HEK293T (cell line): Measurements from ENCODE around the gene PATL2.
"Not testable (repeated sequence)": the region's sequence is repeated elsewhere in the genome, so short reads cannot be mapped to it uniquely, and the experiment has no call there.

Experiments used
- FOXK2 ChIP-seq: fragments of 450-650 bp; IDR thresholded peaks from 2 replicates; pipeline ENCODE4 v1.6.1; 2016; ENCODE audit warnings: mild to moderate bottlenecking
- PKNOX1 ChIP-seq: fragments of 450-650 bp; IDR thresholded peaks from 2 replicates; pipeline ENCODE4 v1.6.1; 2016
- SP1 ChIP-seq: fragments of 450-650 bp; IDR thresholded peaks from 2 replicates; pipeline ENCODE4 v1.6.1; 2017
- SUZ12 ChIP-seq: fragments of 450-650 bp; IDR thresholded peaks from 2 replicates; pipeline ENCODE4 v1.6.1; 2016; ENCODE audit warnings: mild to moderate bottlenecking
- TARDBP ChIP-seq: fragments of 450-650 bp; IDR thresholded peaks from 2 replicates; pipeline ENCODE4 v1.6.1; 2016

- not testable (repeated sequence) for TF ChIP-seq TARDBP, PKNOX1, SP1, SUZ12, FOXK2
Measured at GRCh38 chr15:44728232-44728575, 17.1 kb upstream of the PATL2 start.
